ENCODE results near the gene RNF207. TPM values are rescaled to one million over a fixed set of nuclear protein-coding genes. Genes with fewer than 3 reads are reported as not detected.
A peak's percentile ranks its signal among the peaks of the same experiment; 100 is the strongest.

The RNF207 gene
- total RNA-seq, 1 experiment from 2014 or later: not detected

DNA sequence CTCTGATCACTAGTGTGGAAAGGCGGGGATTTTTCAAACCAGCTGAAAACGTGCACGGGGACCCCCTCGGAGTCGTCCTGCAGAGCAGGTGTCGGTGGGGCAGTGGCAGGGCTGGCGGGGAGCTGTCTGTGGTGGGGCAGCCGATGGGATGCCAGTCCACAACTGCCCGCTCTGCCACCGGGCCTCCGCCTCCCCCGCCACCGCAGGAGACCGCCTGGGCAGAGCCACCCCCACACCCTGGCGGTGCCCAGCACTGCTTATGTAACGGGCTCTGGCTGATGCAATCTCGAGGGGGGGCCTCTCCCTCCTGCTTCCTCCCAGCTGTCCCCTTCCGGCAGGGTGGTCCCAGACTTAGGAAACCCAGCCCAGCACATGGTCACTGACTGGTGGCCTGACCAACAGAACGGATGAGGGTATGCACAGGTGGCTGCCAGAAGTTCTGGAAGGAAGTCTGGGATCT, 35.1 kb upstream of the RNF207 start:
- no peaks in the 10 kb centered on the region for H3K4me1 ChIP-seq (ENCODE audit: low read length)
- DNase-seq: no peak
- no peak overlapping the region for H3K4me3 ChIP-seq (ENCODE audit: low read length)
- H4K20me1 ChIP-seq (ENCODE audit: insufficient read depth, low read depth, low read length): 0 out of 2 replicates have a peak, but pooled peaks cover 4% of the 10 kb centered on the region
- no peak overlapping the region for H3K9ac ChIP-seq (ENCODE audit: low read length)
- H3K4me2 ChIP-seq (ENCODE audit: low read depth, low read length, poor library complexity, severe bottlenecking): no peak overlapping the region
- no peaks in the 10 kb centered on the region; the same call in 1 of the 2 replicates for H3K9me2 ChIP-seq (replicated peaks; ENCODE audit: insufficient read depth, low read length)
- H3K36me3 ChIP-seq (ENCODE audit: insufficient read depth, low read length): no peaks in the 10 kb centered on the region
- no peak overlapping the region for H2AFZ ChIP-seq (ENCODE audit: low read length)
- H3K27ac ChIP-seq (ENCODE audit: low read length): no peak overlapping the region
- no peaks in the 10 kb centered on the region for H3K79me2 ChIP-seq (ENCODE audit: low read length)
- H3K27me3 ChIP-seq (ENCODE audit: low read length): no peaks in the 10 kb centered on the region
- H3K9me3 ChIP-seq (ENCODE audit: low read length): no peaks in the 10 kb centered on the region

DNA sequence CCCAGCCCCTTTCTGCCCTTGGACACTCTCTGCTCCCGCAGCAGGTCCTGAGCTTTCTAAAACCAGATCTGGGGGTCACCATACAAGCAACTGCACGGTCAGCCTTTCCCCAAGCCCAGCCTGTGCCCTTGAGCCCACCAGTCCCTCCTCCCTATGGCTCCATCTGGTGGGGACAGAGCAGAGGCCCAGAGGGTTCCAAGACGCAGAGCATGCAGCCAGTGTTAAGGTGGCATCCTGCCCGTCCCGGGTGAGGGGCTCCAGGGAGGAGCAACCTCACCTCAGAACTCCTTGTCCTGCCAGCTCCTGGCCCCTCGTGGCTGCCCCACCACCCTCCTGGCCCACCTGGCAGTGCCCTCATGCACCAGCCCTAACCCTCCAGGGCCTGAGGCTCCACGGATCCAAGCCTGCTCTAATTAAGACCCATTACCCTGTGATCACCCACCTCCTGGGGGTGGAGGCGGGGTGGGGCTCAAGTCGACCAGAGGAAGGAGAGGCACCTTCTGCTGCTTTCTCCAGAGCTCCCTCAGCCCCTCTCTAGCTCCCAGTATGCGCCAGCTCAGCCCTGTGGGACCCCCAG, 34.3 kb upstream of the RNF207 start:
- H3K36me3 ChIP-seq (ENCODE audit: insufficient read depth, low read length): no peaks in the 10 kb centered on the region
- no peaks in the 10 kb centered on the region for H3K27me3 ChIP-seq (ENCODE audit: low read length)
- no peak overlapping the region for H3K27ac ChIP-seq (ENCODE audit: low read length)
- H4K20me1 ChIP-seq (ENCODE audit: insufficient read depth, low read depth, low read length): peaks cover 4% of the 10 kb centered on the region; the same call in 1 of the 2 replicates
- no peaks in the 10 kb centered on the region; the same call in 1 of the 2 replicates for H3K9me2 ChIP-seq (replicated peaks; ENCODE audit: insufficient read depth, low read length)
- no peak overlapping the region for H2AFZ ChIP-seq (ENCODE audit: low read length)
- H3K79me2 ChIP-seq (ENCODE audit: low read length): no peaks in the 10 kb centered on the region
- no peak overlapping the region for H3K4me3 ChIP-seq (ENCODE audit: low read length)
- no peaks in the 10 kb centered on the region for H3K4me1 ChIP-seq (ENCODE audit: low read length)
- H3K4me2 ChIP-seq (ENCODE audit: low read depth, low read length, poor library complexity, severe bottlenecking): no peak overlapping the region
- no peak overlapping the region for H3K9ac ChIP-seq (ENCODE audit: low read length)
- H3K9me3 ChIP-seq (ENCODE audit: low read length): no peaks in the 10 kb centered on the region
- DNase-seq: peak; percentile 68

GRCh38 chr1:6172549-6172948, 33.4 kb upstream of the RNF207 start:
- Histone ChIP-seq H3K4me1 (ENCODE audit: low read length) (no peaks in the 10 kb centered on the region), H3K79me2 (ENCODE audit: low read length) (no peaks in the 10 kb centered on the region), H3K27me3 (ENCODE audit: low read length) (no peaks in the 10 kb centered on the region), H3K9me3 (ENCODE audit: low read length) (no peaks in the 10 kb centered on the region), H3K36me3 (ENCODE audit: insufficient read depth, low read length) (no peaks in the 10 kb centered on the region), H3K9me2 (replicated peaks; ENCODE audit: insufficient read depth, low read length) (no peaks in the 10 kb centered on the region; the same call in 1 of the 2 replicates), H3K4me3 (ENCODE audit: low read length) (no peak overlapping the region), H3K9ac (ENCODE audit: low read length) (no peak overlapping the region), H3K4me2 (ENCODE audit: low read depth, low read length, poor library complexity, severe bottlenecking) (no peak overlapping the region), H3K27ac (ENCODE audit: low read length) (no peak overlapping the region), H2AFZ (ENCODE audit: low read length) (no peak overlapping the region), H4K20me1 (ENCODE audit: insufficient read depth, low read depth, low read length) (peaks cover 6% of the 10 kb centered on the region; the same call in 1 of the 2 replicates)
- DNase-seq: no peak

DNA sequence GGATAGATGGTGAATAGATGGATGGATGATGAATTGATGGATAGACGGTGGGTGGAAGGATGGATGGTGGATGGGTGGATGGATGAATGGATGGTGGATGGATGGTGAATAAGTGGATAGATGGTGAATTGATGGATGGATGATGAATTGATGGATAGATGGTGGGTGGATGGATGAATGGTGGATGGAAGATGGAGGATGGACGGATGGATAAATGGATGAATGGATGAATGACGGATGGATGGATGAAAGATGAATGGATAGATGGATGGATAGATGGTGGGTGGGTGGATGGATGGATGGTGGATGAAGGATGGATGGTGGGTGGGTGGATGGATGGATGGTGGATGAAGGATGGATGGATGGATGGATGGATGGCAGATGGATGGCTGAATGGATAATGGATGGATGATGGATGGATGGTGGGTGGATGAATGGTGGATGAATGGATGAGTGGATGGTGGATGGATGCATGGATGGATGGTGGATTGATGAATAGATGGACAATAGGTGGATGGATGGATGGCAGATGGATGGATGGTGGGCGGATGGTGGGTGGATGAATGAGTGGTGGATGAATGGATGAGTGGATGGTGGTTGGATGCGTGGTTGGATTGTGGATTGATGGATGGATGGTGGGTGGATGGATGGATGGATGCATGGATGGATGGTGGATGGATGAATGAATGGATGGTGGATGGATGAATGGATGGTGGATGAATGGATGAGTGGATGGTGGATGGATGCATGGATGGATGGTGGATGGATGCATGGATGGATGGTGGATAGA, 31.1 kb upstream of the RNF207 start:
- no peak for DNase-seq

DNA sequence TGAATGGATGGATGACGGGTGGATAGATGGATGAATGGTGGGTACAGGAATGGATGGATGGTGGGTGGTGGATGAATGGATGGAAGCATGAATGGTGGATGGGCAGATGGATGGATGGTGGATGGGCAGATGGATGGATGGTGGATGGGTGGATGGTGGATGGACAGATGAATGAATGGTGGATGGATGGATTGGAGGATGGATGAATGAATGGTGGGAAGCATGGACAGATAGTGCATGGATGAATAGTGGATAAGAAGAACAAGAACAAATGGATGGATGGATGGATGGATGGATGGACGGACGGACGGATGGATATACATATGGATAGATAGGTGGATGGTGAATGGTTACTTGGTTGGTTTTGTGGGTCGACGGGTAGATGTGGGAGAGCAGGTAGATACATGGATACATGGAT, 30.5 kb upstream of the RNF207 start:
- H3K27me3 ChIP-seq (ENCODE audit: low read length): no peaks in the 10 kb centered on the region
- H3K79me2 ChIP-seq (ENCODE audit: low read length): no peaks in the 10 kb centered on the region
- H2AFZ ChIP-seq (ENCODE audit: low read length): no peak overlapping the region
- no peaks in the 10 kb centered on the region; the same call in 1 of the 2 replicates for H3K9me2 ChIP-seq (replicated peaks; ENCODE audit: insufficient read depth, low read length)
- no peaks in the 10 kb centered on the region for H3K4me1 ChIP-seq (ENCODE audit: low read length)
- no peak overlapping the region for H3K9ac ChIP-seq (ENCODE audit: low read length)
- no peaks in the 10 kb centered on the region for H3K36me3 ChIP-seq (ENCODE audit: insufficient read depth, low read length)
- H3K9me3 ChIP-seq (ENCODE audit: low read length): no peaks in the 10 kb centered on the region
- H3K27ac ChIP-seq (ENCODE audit: low read length): no peak overlapping the region
- H4K20me1 ChIP-seq (ENCODE audit: insufficient read depth, low read depth, low read length): peaks cover 5% of the 10 kb centered on the region; the same call in 1 of the 2 replicates
- no peak overlapping the region for H3K4me2 ChIP-seq (ENCODE audit: low read depth, low read length, poor library complexity, severe bottlenecking)
- H3K4me3 ChIP-seq (ENCODE audit: low read length): no peak overlapping the region
- no peak for DNase-seq

More for the DNA sequence above, 31.1 kb upstream of the RNF207 start:
- no peaks in the 10 kb centered on the region for H3K27me3 ChIP-seq (ENCODE audit: low read length)
- H3K27ac ChIP-seq (ENCODE audit: low read length): no peak overlapping the region
- H3K9me2 ChIP-seq (replicated peaks; ENCODE audit: insufficient read depth, low read length): no peaks in the 10 kb centered on the region; the same call in 1 of the 2 replicates
- H3K79me2 ChIP-seq (ENCODE audit: low read length): no peaks in the 10 kb centered on the region
- H2AFZ ChIP-seq (ENCODE audit: low read length): no peak overlapping the region
- H3K4me1 ChIP-seq (ENCODE audit: low read length): no peaks in the 10 kb centered on the region
- H4K20me1 ChIP-seq (ENCODE audit: insufficient read depth, low read depth, low read length): peaks cover 5% of the 10 kb centered on the region; the same call in 1 of the 2 replicates
- no peaks in the 10 kb centered on the region for H3K9me3 ChIP-seq (ENCODE audit: low read length)
- H3K4me3 ChIP-seq (ENCODE audit: low read length): no peak overlapping the region
- no peak overlapping the region for H3K9ac ChIP-seq (ENCODE audit: low read length)
- H3K4me2 ChIP-seq (ENCODE audit: low read depth, low read length, poor library complexity, severe bottlenecking): no peak overlapping the region
- H3K36me3 ChIP-seq (ENCODE audit: insufficient read depth, low read length): no peaks in the 10 kb centered on the region

GRCh38 chr1:6176779-6177178, 29.1 kb upstream of the RNF207 start:
- H3K9me3 ChIP-seq (ENCODE audit: low read length): no peaks in the 10 kb centered on the region
- no peak overlapping the region for H3K27ac ChIP-seq (ENCODE audit: low read length)
- no peaks in the 10 kb centered on the region for H3K79me2 ChIP-seq (ENCODE audit: low read length)
- no peak overlapping the region for H3K9ac ChIP-seq (ENCODE audit: low read length)
- H3K27me3 ChIP-seq (ENCODE audit: low read length): no peaks in the 10 kb centered on the region
- H3K4me1 ChIP-seq (ENCODE audit: low read length): no peaks in the 10 kb centered on the region
- H2AFZ ChIP-seq (ENCODE audit: low read length): no peak overlapping the region
- H4K20me1 ChIP-seq (ENCODE audit: insufficient read depth, low read depth, low read length): peaks cover 5% of the 10 kb centered on the region; the same call in 1 of the 2 replicates
- no peaks in the 10 kb centered on the region; the same call in 1 of the 2 replicates for H3K9me2 ChIP-seq (replicated peaks; ENCODE audit: insufficient read depth, low read length)
- no peaks in the 10 kb centered on the region for H3K36me3 ChIP-seq (ENCODE audit: insufficient read depth, low read length)
- DNase-seq: no peak
- H3K4me3 ChIP-seq (ENCODE audit: low read length): no peak overlapping the region
- no peak overlapping the region for H3K4me2 ChIP-seq (ENCODE audit: low read depth, low read length, poor library complexity, severe bottlenecking)

- peaks cover 5% of the 10 kb centered on the region; the same call in 1 of the 2 replicates for H4K20me1 ChIP-seq (ENCODE audit: insufficient read depth, low read depth, low read length)
- H3K27ac ChIP-seq (ENCODE audit: low read length): no peak overlapping the region
- no peaks in the 10 kb centered on the region for H3K9me3 ChIP-seq (ENCODE audit: low read length)
- DNase-seq: no peak
- H3K4me2 ChIP-seq (ENCODE audit: low read depth, low read length, poor library complexity, severe bottlenecking): no peak overlapping the region
- no peak overlapping the region for H3K9ac ChIP-seq (ENCODE audit: low read length)
- no peak overlapping the region for H3K4me3 ChIP-seq (ENCODE audit: low read length)
- H3K4me1 ChIP-seq (ENCODE audit: low read length): no peaks in the 10 kb centered on the region
- no peak overlapping the region for H2AFZ ChIP-seq (ENCODE audit: low read length)
- no peaks in the 10 kb centered on the region for H3K27me3 ChIP-seq (ENCODE audit: low read length)
- H3K79me2 ChIP-seq (ENCODE audit: low read length): no peaks in the 10 kb centered on the region
- no peaks in the 10 kb centered on the region for H3K36me3 ChIP-seq (ENCODE audit: insufficient read depth, low read length)
- H3K9me2 ChIP-seq (replicated peaks; ENCODE audit: insufficient read depth, low read length): no peaks in the 10 kb centered on the region; the same call in 1 of the 2 replicates
Observed at GRCh38 chr1:6177681-6178380, 28.1 kb upstream of the RNF207 start.

All from Karpas-422 (cell line).